ENCODE measurements around the gene RPH3AL.

Gene RPH3AL

GRCh38 chr17:298791-299450, 53.7 kb downstream of the RPH3AL start:
- DNase-seq, result no peak

- DNase-seq, result no peak
Measured at GRCh38 chr17:297758-298157, 54.8 kb downstream of the RPH3AL start.

GRCh38 chr17:296906-297690, 55.5 kb downstream of the RPH3AL start:
- DNase-seq, result no peak

DNA sequence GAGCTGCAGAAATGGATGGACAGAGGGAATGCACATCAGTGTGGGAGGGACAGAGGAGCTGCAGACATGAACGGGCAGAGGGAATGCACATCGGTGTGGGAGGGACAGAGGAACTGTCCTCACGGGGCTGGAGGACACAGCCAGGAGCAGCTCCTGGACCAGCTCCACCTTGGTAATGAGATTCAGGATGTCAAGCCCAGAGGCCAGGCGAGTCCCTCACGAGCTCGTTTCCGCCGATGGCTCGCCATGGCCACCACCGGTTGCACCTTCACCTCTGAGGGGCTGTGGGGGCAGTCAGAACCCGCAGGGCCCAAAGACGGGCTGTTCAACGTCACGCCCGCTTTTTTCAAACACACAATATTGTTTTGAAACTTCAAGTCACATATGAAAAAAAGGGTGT, 56.2 kb downstream of the RPH3AL start:
- DNase-seq, result no peak

DNA sequence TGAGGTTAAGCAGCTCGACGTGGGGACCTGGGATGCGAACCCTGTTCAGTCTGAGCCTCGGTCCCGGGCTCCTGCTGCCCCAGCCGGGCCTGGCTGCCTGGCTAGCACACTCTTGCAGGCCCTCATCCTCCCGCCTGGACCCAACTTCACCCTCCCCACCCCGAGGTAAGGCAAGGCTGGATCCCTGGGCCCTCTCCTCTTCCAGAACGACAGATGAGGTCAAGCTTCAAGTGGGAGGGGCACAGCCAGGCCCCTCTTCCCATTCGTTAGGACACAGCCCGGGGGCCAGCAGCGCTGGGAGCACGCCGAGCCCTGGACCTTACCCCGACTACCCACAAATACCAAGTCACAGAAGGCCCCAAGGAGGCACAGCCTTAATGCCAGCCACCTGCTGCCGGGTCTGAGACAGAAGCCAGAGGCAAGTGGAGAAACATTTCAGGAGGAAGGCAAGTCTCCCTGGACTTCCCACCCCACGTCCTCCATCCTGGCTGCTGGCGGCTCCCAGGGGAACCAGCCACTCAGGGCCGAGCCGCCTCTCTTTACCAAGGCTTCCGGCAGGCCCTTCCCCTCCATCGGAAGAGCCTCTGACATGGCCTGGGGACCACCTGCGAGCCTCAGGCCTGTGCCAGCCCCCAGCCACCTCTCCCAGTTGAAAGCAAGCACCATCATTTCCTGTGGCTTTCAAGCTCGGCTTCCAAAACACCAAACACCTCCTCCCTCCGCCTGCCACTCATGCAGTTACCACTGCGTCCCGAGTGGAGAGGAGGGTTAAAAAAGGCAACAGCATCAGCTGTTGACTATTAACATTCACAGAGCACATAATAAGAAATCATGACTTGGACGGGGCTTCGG, 59.9 kb downstream of the RPH3AL start:
- DNase-seq, result no peak

- no peak for DNase-seq
Measured at GRCh38 chr17:292016-292415, 60.6 kb downstream of the RPH3AL start.

- no peak for DNase-seq
Measured at GRCh38 chr17:291587-291986, 61.0 kb downstream of the RPH3AL start.

GRCh38 chr17:290626-291025, 62.0 kb downstream of the RPH3AL start:
- DNase-seq, result no peak

- DNase-seq, result no peak
Measured at GRCh38 chr17:290121-290521, 62.5 kb downstream of the RPH3AL start.

GRCh38 chr17:289409-289808, 63.2 kb downstream of the RPH3AL start:
- DNase-seq, result no peak

DNA sequence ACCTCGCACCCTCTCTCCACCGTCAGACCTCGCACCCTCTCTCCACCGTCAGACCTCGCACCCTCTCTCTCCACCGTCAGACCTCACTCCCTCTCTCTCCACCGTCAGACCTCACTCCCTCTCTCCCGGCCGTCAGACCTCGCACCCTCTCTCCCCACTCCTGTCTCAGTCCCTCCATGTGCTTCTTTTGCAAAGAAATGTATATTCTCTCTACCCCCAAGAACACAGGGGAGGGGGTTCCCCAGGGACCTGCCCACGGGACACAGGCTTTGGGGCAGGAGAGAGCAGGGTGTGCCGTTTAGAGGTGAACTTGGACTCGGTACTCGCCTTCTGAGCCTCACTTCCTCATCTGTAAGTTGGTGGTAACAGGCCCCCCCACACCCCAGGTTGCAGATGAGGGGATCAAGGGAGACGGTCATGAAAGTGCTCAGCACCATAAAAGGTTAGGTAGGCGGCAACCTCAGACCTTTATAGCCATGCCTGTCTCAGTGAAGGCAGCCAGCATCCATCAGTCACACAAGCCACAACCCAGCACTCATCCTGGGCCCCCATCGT, 63.7 kb downstream of the RPH3AL start:
- no peak for DNase-seq

DNA sequence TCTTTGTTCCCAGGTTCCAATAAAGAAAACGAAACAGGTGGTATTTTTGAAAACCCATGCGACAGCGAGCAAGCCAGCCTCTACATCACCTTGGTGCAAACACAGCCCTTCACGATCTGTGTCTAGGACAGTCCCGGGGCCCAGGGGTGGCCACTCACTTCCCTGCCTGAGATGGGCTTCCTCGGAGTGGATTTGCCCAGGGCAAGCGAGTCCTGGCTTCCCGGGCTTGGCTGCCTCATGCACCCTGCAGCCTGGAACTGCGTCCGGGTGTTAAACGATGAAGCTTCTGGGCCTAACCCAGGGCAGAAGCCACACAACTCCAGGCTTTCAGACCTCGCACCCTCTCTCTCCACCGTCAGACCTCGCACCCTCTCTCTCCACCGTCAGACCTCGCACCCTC, 66.0 kb downstream of the RPH3AL start:
- no peak for DNase-seq

GRCh38 chr17:285751-286422, 66.7 kb downstream of the RPH3AL start:
- DNase-seq, result no peak

DNA sequence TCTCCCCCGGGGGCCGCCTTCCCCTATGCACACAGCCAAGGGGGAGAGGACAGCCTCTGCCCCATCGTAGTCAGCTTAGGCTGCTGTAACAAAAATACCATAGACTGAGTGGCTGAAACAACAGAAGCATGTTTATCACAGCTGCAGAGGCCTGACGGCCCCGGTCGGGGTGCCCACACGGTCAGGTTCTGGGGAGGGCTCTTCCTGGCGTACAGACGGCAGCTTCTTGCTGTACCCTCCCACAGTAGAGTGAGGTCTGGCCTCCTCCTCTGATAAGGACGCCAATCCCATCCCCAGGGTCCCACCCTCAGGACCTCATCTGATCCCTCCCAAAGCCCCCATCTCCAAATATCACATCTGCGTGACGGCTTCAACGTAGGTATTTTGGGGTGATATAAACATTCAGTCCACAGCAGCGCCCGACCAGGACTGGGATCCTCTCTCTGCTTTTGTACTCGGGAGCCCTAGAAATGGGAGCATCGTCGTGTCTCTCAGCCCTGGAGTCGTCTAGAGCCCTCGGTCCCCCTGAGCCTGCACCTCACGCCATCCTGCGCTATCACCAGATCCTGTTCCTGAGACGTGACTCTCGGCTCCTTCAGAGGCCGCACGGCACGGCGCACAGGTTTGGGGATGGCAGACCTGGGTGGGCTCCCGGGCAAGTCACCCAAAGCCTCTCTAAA, 67.8 kb downstream of the RPH3AL start:
- no peak for DNase-seq

DNA sequence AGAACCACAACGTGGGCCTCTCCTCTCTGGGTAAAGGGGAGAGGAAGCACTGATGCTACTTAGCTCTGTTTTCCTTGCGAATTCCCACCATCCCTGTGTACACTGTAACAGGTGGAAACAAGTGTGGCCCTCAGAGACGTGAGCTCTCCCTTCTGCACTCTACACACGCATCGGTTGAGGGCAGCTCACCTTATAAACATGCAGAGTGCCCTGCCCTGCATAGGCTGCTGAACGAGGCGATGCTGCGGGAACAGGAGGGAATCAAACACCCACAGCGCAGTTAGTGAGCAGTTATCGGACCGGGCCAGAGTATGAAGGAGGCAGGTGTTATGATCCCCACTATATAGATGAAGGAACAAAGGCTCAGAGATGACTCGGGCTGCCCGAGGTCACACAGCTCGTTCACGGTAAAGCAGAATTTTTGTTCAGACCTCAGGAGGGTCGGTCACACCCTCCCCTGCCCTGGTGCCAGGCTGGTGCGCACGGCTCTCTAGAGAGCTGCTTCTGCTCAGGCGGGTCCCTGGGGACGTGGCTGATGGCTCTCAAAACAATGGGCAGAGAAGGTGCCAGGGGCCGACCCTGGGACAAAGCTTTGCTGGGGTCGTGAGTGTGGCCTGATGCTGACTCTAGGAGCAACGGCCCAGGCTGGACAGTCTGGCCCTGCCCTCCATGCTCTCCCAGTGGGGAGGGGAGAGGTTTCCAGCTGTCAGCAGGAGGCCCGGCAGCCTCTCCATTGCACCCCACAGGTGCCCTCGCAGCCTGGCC, 68.5 kb downstream of the RPH3AL start:
- DNase-seq, result no peak

DNA sequence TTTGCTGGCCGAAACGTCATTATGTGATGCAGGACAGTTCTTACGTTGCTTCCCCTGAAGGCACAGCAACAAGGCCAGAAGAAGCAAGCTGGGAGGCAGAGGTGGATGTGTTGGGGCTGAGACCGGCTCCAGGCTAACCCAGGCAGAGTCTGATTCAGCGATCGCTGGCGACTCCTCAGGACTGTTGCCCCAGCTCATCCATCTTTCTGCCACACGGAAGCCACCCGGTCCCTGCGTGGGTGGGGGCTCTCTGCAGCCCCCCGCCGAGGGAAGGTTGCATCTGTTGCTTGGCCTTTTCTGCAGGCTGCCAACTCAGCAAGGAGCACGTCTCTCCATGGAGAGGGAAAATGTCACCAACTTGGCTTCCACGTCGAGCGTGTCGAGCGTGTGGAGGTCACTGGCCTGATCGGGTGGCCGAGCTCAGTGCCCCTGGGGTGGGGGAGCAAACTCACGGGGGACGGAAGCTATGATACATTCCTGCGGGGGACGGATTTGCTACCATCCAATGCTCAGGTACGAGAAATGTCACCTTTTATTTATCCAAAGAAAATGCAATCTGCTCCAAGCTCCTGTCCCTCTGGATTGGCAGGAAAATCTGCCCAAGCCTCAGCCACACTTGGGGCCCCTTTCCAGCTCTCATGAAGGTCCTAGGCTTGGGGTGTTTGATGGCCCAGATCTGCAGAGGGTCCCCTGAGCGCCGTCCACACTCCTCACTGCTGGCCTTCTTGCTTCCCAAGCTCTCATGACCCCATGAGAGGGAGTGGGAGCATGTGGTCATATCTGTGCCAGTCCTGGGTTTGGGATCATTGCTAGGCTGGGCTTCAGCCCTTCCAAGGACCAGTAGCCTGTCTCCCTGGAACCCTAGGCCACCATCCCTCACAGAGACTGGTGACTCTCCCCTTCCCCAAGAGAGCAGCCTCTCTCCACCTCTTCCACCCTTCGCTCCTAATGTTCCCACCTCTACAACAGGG, 69.4 kb downstream of the RPH3AL start:
- DNase-seq, result no peak

- DNase-seq, result no peak
Measured at GRCh38 chr17:282000-282911, 70.4 kb downstream of the RPH3AL start.

- DNase-seq, result no peak
Measured at GRCh38 chr17:281365-281999, 71.1 kb downstream of the RPH3AL start.

- DNase-seq, result no peak
Measured at GRCh38 chr17:280901-281300, 71.7 kb downstream of the RPH3AL start.

Measured in NCI-H1694 (cell line).